HG02678 (cell line): Measurements from ENCODE around the gene TXLNB.
"Not testable (repeated sequence)": the region's sequence is repeated elsewhere in the genome, so short reads cannot be mapped to it uniquely, and the experiment has no call there.

Source experiments
- ATAC-seq: cut with Tn5 transposase; IDR thresholded peaks from one replicate; pipeline ENCODE4 v1.9.1; 2021; ENCODE audit warnings: mild to moderate bottlenecking, moderate library complexity; ENCODE audit not compliant: unreplicated experiment

The TXLNB gene

GRCh38 chr6:139311831-139312230, 20.0 kb upstream of the TXLNB start:
- no peak for ATAC-seq

DNA sequence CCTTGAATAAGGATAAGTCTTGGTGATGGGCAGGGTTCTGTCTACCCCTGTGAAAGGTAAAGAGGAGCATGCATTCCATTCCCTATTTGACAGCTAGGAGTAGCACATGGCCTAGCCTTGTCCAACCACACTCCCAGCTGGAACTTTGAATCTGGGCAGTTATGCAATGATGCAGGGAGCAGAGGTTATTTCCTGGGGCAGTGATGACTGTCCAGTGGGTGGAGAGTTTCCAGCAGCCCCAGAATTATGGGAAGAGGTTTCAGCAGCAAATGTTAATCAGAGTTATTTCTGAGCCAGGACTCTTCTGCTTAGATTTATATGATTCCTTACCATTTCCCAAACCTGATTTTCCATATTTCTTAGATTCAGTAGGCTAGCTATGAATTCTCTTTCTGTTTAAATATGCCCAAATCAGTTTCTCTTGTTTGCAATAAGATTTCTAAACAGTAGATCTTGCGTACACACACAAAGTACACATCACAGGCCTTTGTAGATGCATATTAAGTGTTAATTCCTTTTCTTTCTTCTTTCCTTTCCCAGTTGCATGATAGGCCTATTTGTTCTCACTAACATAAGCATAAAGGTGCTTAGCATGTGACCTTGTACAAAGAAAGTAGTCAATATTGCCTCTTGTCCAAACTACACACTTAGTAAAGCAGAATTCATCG, 17.3 kb upstream of the TXLNB start:
- no peak for ATAC-seq

- ATAC-seq: no peak
These were observed 16.6 kb upstream of the TXLNB start for GRCh38 chr6:139308286-139308916.

- no peak for ATAC-seq
These were observed 14.6 kb upstream of the TXLNB start for GRCh38 chr6:139306291-139306981.

- no peak for ATAC-seq
These were observed 11.4 kb upstream of the TXLNB start for GRCh38 chr6:139303185-139303584.

- no peak for ATAC-seq
These were observed 6.1 kb upstream of the TXLNB start for GRCh38 chr6:139297921-139298320.

GRCh38 chr6:139296927-139297326, 5.1 kb upstream of the TXLNB start:
- no peak for ATAC-seq

GRCh38 chr6:139295901-139296300, 4.1 kb upstream of the TXLNB start:
- ATAC-seq: no peak

DNA sequence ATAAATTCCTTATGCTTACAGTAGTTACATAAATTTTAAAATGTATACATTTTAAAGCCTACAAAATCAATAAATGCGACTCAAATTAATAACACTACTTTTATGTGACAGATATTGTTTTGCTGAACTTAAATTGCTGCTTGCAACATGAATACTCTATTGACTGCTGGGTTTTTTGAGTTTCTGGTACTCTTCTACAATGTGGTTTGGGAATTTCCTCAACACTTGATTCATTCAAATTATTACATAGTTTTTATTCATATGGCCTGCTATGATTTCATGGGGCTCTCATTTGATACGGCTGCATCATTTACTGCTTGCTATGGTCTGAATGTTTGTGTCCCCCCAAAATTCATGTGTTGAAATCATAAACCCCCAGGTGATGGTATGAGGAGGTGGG, 2.3 kb upstream of the TXLNB start:
- ATAC-seq: no peak

DNA sequence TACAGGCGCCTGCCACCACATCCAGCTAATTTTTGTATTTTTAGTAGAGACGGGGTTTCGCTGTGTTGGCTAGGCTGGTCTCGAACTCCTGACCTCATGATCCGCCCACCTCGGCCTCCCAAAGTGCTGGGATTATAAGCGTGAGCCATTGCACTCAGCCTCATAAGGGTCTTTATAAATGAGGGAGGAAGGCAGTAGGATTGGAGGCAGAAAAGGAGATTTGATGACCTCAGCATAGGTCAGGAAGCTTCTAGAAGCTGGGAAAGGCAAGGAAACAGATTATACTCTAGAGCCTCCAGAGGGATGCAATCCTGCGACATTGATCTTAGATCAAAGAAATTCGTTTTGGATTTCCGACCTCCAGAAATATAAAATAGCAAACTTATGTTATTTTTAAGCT, 1.4 kb upstream of the TXLNB start:
- not testable (repeated sequence) for ATAC-seq

DNA sequence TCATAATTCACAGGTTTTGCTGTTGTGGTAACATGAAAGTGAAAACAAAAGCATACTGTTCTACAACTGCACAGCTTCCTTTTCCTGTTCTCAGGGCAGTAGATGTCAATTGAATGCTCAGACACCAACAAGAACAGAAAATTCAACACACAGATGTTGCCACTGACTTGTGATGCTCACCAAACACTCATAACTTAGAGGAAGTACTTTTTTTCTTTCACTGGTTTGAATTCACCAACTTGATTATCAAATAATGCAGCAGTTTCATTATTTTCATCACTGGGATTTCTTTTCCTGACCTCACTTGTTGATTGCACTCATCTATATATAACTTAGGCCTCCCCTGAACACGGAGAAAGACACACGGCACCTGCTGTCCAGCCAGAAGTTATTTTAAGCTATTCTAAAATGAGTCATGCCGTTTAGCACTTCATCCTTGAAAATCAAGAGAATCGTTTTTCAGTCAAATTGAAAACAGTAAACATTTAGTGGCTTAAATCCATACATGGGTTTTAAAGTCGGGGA, 949 bp downstream of the TXLNB start:
- peak; percentile 81 for ATAC-seq

DNA sequence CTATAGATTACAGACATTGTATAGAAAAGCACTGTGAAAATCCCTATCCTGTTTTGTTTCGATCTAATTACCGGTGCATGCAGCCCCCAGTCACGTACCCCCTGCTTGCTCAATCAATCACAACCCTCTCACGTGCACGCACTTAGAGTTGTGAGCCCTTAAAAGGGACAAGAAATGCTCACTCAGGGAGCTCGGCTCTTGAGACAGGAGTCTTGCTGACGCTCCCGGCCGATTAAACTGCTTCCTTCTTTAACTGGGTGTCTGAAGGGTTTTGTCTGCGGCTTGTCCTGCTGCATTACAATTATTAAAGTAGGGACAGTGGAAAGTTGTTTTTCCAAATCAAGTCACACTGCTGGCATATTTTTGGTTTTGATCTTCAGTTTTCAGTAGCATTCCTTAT, 2.6 kb downstream of the TXLNB start:
- no peak for ATAC-seq

- no peak for ATAC-seq
These were observed 3.2 kb downstream of the TXLNB start for GRCh38 chr6:139288496-139289040.

GRCh38 chr6:139287868-139288267, 3.9 kb downstream of the TXLNB start:
- ATAC-seq: no peak

GRCh38 chr6:139286438-139286837, 5.4 kb downstream of the TXLNB start:
- ATAC-seq: not testable (repeated sequence)

DNA sequence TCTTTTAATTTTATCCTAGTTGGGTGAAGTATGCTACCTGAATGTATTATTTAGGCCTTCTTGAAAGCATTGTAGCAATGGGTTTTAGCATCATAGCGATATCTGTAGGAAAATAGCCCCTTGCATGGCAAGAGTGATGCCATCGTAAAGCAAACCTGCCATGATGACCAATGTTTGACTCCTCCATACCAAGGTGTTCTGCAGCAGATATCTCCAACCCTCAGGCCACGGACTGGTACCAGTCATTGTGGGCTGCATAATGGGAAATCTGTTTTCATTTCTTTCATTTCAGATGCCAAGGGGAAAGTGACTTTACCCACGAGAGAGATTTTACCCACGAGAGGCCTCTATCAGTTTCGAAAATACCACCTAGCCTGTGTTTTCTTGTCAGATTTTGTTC, 6.2 kb downstream of the TXLNB start:
- no peak for ATAC-seq

- no peak for ATAC-seq
These were observed 7.0 kb downstream of the TXLNB start for GRCh38 chr6:139284789-139285188.

- no peak for ATAC-seq
These were observed 9.1 kb downstream of the TXLNB start for GRCh38 chr6:139282684-139283083.

- no peak for ATAC-seq
These were observed 13.6 kb downstream of the TXLNB start for GRCh38 chr6:139278190-139278589.

DNA sequence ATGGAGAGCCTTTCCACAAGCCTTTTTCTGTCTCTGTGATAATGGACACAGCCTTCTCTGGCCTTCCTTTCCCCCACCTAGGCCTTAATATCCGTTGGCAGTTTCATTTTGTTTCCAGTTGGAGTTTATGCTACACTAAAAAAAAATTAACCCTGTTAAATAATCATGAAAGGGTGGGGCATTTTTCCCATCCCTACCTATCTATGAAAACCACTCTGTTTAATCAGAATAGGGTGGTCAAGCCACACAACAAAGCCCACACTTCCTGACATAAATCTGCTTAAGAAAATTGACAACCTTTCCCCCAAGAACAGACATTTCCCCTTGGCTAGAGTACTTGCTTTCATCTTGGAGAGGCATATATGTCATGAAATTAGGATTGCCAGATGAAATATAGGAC, 14.2 kb downstream of the TXLNB start:
- no peak for ATAC-seq

GRCh38 chr6:139277161-139277560, 14.6 kb downstream of the TXLNB start:
- ATAC-seq: no peak
